Keratinocyte (primary cell): ENCODE data around the gene SORL1. TPM values are rescaled to one million over a fixed set of nuclear protein-coding genes. Genes with fewer than 3 reads are reported as not detected.

Experiments used
- DNase-seq: peaks from one replicate; pipeline ENCODE4 v3.0.0-alpha.2; 2011; ENCODE audit warnings: low read depth, missing footprints, low spot score
- FAIRE-seq: peaks from 2 replicates; lab custom pipeline; 2011; peaks lifted over from hg19 to GRCh38; lab: Jason Lieb, UNC
- H2AFZ ChIP-seq: 2 replicates; pipeline ENCODE4 v1.6.0; 2012; ENCODE audit warnings: low read length, control low read depth, inconsistent platforms; ENCODE audit not compliant: control insufficient read depth
- H3K27ac ChIP-seq: 2 replicates; pipeline ENCODE4 v1.5.1; 2011; ENCODE audit warnings: low read length; ENCODE audit not compliant: control insufficient read depth, insufficient read depth
- H3K27me3 ChIP-seq: 3 replicates; pipeline ENCODE4 v1.6.0; 2011; ENCODE audit warnings: low read length; ENCODE audit not compliant: control insufficient read depth, insufficient read depth; ENCODE audit errors: extremely low read depth
- H3K36me3 ChIP-seq, 2 experiments: 2 replicates in 1 of 2; 3 replicates in 1 of 2; pipeline ENCODE4 v1.5.1; 2011; ENCODE audit warnings: low read length in 2 of 2, mild to moderate bottlenecking in 1 of 2; ENCODE audit not compliant: control insufficient read depth in 2 of 2, insufficient read depth in 2 of 2; ENCODE audit errors: extremely low read depth in 1 of 2
- H3K4me1 ChIP-seq: 3 replicates; pipeline ENCODE4 v1.5.1; 2011; ENCODE audit warnings: low read length; ENCODE audit not compliant: control insufficient read depth, insufficient read depth; ENCODE audit errors: extremely low read depth
- H3K4me2 ChIP-seq: 3 replicates; pipeline ENCODE4 v1.6.0; 2011; ENCODE audit warnings: low read depth, low read length; ENCODE audit not compliant: control insufficient read depth, insufficient read depth; ENCODE audit errors: extremely low read depth
- H3K4me3 ChIP-seq, 3 experiments: fragments of 200-600 bp in 1 of 3; sonication (generic) in 1 of 3; 2 replicates in 2 of 3; 3 replicates in 1 of 3; pipeline ENCODE4 v1.5.1; 2011 to 2016; ENCODE audit warnings: low read length in 3 of 3, mild to moderate bottlenecking in 3 of 3, control low read depth in 2 of 3, inconsistent platforms in 1 of 3, low read depth in 1 of 3, mixed read lengths in 1 of 3, mixed run types in 1 of 3, moderate library complexity in 1 of 3; ENCODE audit not compliant: control insufficient read depth in 2 of 3, insufficient read depth in 2 of 3; ENCODE audit errors: extremely low read depth in 1 of 3
- H3K79me2 ChIP-seq: 2 replicates; pipeline ENCODE4 v1.6.0; 2012; ENCODE audit warnings: low read length; ENCODE audit not compliant: control insufficient read depth, insufficient read depth
- H3K9ac ChIP-seq: 3 replicates; pipeline ENCODE4 v1.6.0; 2011; ENCODE audit warnings: low read length; ENCODE audit not compliant: control insufficient read depth, insufficient read depth; ENCODE audit errors: extremely low read depth
- H3K9me1 ChIP-seq: 3 replicates; pipeline ENCODE4 v1.6.0; 2011; ENCODE audit warnings: low read length; ENCODE audit not compliant: control insufficient read depth, insufficient read depth; ENCODE audit errors: extremely low read depth
- H3K9me3 ChIP-seq: 2 replicates; pipeline ENCODE4 v1.5.1; 2012; ENCODE audit warnings: low read depth, low read length; ENCODE audit not compliant: control insufficient read depth
- H4K20me1 ChIP-seq: 3 replicates; pipeline ENCODE4 v1.6.0; 2011; ENCODE audit warnings: low read length; ENCODE audit not compliant: control insufficient read depth, insufficient read depth; ENCODE audit errors: extremely low read depth
- CTCF ChIP-seq, 3 experiments: IDR thresholded peaks in 1 of 3; conservative IDR thresholded peaks in 1 of 3; optimal IDR thresholded peaks in 1 of 3; 2 replicates in 2 of 3; 3 replicates in 1 of 3; pipeline versions ENCODE3 to v1.5.1; 2011; ENCODE audit warnings: low read length in 3 of 3, mild to moderate bottlenecking in 3 of 3, moderate library complexity in 2 of 3, control low read depth in 1 of 3, inconsistent platforms in 1 of 3; ENCODE audit not compliant: insufficient read depth in 2 of 3; ENCODE audit errors: extremely low read depth in 1 of 3
- EZH2 ChIP-seq: IDR thresholded peaks from one replicate; pipeline ENCODE4 v1.6.1; 2012; ENCODE audit warnings: inconsistent platforms, mild to moderate bottlenecking, low read length, moderate library complexity
- dilution Hi-C: fragments of 300-500 bp; cut with MboI; formaldehyde crosslinking; loops from one replicate; pipeline ENCODE4 v1.7.0; 2020; ENCODE audit warnings: low sequenced_read_pairs; ENCODE audit not compliant: extremely low pct_ligation_motif_present
- polyA plus RNA-seq, 5 experiments: library from polyadenylated mRNA; depleted of rRNA in 3 of 5; stranded (reverse) in 3 of 5; stranded (forward) in 1 of 5; unstranded in 1 of 5; fragments of >200 nt; gene quantifications; 1 replicate in 1 of 5; 2 replicates in 3 of 5; 3 replicates in 1 of 5; pipeline versions ENCODE4 v1.2.1 to v1.2.3, GENCODE V29; 2011 to 2012; ENCODE audit warnings: missing spikeins in 2 of 5, low read depth in 1 of 5, low replicate concordance in 1 of 5

Gene SORL1
- polyA plus RNA-seq, 1 donor (not counting 4 experiments of a cell fraction or from before 2014, with no cell fraction given), result 38.9 TPM

- dilution Hi-C loops, result no loop called here
- H3K9ac ChIP-seq, result no peak overlapping the region
- TF ChIP-seq EZH2 (no peak), CTCF (optimal IDR thresholded peaks at IDR 0.05 in 1 of 3, IDR thresholded peaks at IDR 0.05 in 1 of 3, conservative IDR thresholded peaks at IDR 0.05 in 1 of 3; ENCODE audit: extremely low read depth in 1 of 3, insufficient read depth in 2 of 3, low read length in 3 of 3) (no peak)
- H3K4me2 ChIP-seq, result no peak overlapping the region
- FAIRE-seq, result peak; percentile 9
- H3K79me2 ChIP-seq, result peaks cover 28% of the 10 kb centered on the region
- H3K9me1 ChIP-seq, result peaks cover 10% of the 10 kb centered on the region
- H3K27me3 ChIP-seq, result no peaks in the 10 kb centered on the region
- H3K36me3 ChIP-seq, result peaks cover 31 to 42% of the 10 kb centered on the region in 2 experiments
- no peak for DNase-seq
- no peaks in the 10 kb centered on the region for H3K9me3 ChIP-seq
- no peaks in the 10 kb centered on the region for H4K20me1 ChIP-seq
- H2AFZ ChIP-seq, result no peak overlapping the region
- H3K4me3 ChIP-seq, result no peak overlapping the region
- peak overlapping the region; percentile 41 for H3K27ac ChIP-seq
- H3K4me1 ChIP-seq, result peaks cover 35% of the 10 kb centered on the region
Measured at GRCh38 chr11:121553806-121554205, 101.7 kb downstream of the SORL1 start.

DNA sequence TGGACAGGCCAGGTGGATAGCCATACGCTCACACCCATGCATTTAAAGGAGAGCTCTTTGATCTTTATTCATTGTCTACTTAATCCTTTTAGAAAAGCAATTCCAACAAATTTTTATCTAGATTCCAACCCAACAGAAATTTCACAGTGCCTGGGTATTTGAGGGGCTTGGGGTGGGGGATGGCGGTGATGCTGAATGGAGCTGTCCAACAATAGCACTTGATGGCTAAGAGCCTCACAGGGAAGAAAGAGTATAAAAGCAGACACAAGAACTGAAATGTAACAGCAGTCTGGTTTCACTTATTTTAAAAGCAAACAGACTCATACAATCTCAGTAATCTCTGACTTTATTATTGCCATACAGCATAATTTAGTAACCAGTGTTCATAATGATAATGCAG is 102.4 kb downstream of the SORL1 start:
- Histone ChIP-seq H4K20me1 (no peaks in the 10 kb centered on the region), H3K36me3 (peaks cover 35 to 50% of the 10 kb centered on the region in 2 experiments), H3K4me2 (no peak overlapping the region), H3K9ac (no peak overlapping the region), H3K79me2 (peaks cover 28% of the 10 kb centered on the region), H3K27me3 (no peaks in the 10 kb centered on the region), H3K9me1 (peaks cover 10% of the 10 kb centered on the region), H3K4me1 (peaks cover 33% of the 10 kb centered on the region), H3K4me3 (no peak overlapping the region), H2AFZ (no peak overlapping the region), H3K27ac (no peak overlapping the region), H3K9me3 (no peaks in the 10 kb centered on the region)
- no peak for TF ChIP-seq EZH2
- FAIRE-seq (no peak), DNase-seq (no peak)
- dilution Hi-C loops, result no loop called here

GRCh38 chr11:121555121-121555520 is 103.0 kb downstream of the SORL1 start:
- Histone ChIP-seq H3K9ac (no peak overlapping the region), H3K4me3 (no peak overlapping the region), H3K27me3 (no peaks in the 10 kb centered on the region), H3K4me2 (no peak overlapping the region), H2AFZ (no peak overlapping the region), H3K4me1 (peaks cover 27% of the 10 kb centered on the region), H4K20me1 (no peaks in the 10 kb centered on the region), H3K79me2 (peaks cover 28% of the 10 kb centered on the region), H3K36me3 (peaks cover 38 to 55% of the 10 kb centered on the region in 2 experiments), H3K9me3 (no peaks in the 10 kb centered on the region), H3K9me1 (peaks cover 10% of the 10 kb centered on the region), H3K27ac (no peak overlapping the region)
- dilution Hi-C loops, result no loop called here
- no peak for FAIRE-seq
- DNase-seq, result no peak
- TF ChIP-seq EZH2 (no peak), CTCF (optimal IDR thresholded peaks at IDR 0.05 in 1 of 3, IDR thresholded peaks at IDR 0.05 in 1 of 3, conservative IDR thresholded peaks at IDR 0.05 in 1 of 3; ENCODE audit: extremely low read depth in 1 of 3, insufficient read depth in 2 of 3, low read length in 3 of 3) (no peak)
